HG03457 (cell line): ENCODE measurements around the gene MOB1A.
"Not testable (repeated sequence)": the region's sequence is repeated elsewhere in the genome, so short reads cannot be mapped to it uniquely, and the experiment has no call there.

Source experiments
- ATAC-seq: cut with Tn5 transposase; IDR thresholded peaks from one replicate; pipeline ENCODE4 v1.9.1; 2021; ENCODE audit warnings: moderate number of reproducible peaks; ENCODE audit not compliant: unreplicated experiment

Gene MOB1A

DNA sequence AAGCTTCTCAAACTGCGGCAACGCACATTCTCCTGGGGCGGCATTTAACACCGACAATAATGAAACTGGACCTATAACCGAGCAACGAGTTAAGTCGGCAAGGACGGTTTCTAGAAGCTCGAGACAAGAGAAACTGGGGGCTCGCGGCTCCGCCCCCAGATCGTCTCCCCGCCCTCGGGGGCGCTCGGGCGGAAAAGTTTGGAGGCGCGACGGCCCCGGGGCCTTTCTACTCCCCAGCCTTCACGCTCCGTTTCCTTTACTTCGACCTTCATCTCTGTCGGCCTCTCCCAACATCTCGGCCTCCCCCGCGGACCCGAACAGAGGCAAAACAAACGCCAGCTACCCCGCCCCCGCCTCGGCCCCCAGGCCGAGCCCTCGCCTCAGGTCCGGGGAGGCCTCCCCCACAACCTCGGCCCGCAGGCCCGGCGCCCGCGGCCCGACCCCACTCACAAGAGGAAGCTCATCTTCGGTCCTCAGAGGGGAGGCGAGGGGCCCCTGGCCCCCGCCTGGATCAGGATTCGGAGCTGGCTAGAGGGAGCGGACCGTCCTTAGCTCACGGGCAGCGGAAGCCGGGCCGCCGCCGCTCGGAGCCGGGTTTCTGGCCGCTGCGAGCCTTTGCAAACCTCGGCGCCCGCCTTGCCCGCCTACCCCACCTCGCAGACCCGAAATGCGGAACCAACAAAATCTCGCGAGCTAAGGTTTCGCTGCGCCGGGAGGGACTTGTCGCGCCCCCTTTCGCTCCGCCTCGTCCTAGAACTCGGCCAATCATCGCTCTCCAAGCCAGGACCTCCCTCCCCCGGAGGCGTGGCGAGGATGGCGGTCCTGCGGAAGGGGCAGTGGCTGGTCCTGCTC lies at the start of gene MOB1A:
Gene MOB1A (minus strand): TSS at position 669 of the 852 bp plus-strand sequence. CDS start 205 bp downstream, at position 464.
- ATAC-seq: peak; percentile 60

DNA sequence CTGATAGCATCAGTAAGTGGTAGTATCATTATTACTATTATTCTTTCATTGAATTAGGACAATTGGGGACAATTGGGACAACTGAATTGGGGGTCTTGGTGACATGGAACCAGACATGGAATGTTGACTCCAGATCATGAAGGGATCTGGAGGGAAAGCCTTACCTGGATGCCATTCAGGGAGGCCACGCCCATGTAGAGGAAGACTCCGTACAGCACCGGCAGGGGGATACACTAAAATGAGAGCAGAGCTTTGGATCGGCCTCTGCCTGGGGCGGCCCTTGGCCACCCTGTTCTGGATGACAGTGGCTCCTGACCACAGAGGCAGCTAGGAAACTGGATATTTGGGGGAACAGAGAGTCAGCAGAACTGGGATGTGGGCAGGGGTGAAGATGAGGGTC lies 49.0 kb upstream of the MOB1A start:
- ATAC-seq: no peak

DNA sequence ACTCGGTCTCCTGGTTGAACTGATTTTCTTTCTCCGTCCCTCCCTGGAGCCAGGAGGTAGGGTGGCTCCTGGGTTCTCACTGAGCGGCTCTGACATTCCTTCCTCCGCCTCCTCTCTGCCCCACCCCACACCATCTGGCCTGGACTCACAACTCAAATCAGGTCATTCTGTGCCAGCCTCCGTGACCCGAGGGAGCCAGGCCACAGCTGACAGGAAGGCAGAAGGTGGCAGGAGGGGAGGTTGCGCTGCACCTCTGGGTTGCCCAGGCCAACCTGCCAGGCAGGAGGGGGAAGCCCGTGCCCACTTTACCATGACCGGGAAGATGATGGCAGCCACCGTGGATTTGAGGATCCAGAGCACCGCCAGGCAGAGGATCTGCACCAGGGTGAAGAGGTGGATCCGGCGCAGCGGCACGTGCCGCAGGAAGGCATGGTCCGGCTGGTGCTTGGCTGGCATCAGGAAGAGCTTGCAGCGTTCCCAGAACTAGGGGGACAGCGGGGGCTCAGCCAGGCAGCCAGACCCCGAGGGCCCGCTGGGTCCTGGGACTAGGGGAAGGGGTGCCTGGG lies 48.1 kb upstream of the MOB1A start:
- ATAC-seq: no peak

DNA sequence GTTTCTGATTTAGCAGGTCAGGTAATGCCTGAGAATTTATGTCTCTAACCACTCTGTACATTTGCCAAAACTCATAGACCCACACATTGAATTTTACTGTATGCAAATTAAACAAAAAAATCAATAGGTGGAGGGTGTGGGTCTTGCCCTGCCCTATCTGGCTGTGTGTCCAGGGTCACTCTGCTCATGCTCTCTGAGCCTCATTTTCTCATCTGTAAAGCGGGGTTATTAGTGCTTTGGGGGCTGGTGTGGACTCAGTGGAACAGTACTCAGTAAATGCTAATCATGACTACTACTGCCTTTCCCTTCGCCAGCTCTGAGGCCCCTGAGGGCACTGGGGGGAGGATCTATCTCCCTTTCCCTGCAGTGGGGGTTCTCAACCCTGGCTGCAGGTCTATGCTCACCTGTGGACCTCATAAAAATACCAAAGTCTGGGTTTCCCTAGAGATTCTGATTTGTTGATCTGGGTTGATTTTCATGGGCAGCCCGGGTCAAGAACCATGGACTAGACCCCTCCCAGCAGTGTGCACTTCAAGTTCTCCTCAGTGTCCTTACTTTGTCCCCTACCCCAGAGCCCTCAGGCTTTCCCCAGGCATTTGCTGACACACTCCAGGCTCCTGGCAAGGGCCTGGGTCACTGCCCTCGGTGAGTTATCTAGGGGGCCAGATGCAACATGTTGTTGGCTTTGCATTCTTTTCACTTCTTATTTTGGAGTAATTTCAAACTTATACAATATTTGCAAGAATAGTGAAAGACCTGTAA lies 47.2 kb upstream of the MOB1A start:
- no peak for ATAC-seq

DNA sequence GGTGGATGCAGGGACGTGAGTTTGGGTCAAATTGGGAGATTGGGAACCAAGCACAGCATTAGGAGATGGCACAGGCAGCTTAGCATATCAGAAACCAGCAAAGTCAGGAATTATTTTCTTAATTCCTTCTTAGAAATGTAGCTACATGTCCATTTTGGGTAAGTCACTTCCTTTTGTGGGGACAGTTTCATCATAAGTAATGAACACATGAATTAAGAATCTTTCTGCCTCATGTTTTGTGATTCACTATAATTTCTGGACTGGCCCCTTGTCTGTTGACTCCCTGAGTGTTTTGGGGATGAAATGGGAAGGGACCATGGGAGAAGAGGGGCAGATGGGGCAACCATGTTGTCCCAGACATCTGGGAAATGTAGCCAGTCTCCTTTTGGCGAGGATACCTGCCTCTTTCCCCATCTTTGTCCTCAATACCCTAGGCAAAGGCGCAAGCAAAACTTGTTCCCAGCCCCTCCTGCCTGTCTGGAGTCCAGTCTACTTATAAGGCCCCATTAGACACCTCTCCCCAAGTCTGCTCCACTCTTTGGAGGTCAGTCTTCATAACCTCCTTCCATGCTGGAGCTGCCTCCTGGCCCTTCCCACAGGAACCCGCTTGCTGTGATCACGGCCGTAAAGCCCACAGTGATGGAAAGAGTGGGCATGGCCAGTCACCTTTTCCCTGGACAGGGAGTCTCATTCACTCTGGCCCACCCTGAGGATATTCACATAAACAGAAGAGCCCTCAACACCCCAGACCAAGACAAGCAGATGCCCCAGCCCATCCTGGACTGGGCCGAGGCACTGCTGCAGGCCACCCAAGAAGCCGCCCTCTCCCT lies 45.5 kb upstream of the MOB1A start:
- no peak for ATAC-seq

DNA sequence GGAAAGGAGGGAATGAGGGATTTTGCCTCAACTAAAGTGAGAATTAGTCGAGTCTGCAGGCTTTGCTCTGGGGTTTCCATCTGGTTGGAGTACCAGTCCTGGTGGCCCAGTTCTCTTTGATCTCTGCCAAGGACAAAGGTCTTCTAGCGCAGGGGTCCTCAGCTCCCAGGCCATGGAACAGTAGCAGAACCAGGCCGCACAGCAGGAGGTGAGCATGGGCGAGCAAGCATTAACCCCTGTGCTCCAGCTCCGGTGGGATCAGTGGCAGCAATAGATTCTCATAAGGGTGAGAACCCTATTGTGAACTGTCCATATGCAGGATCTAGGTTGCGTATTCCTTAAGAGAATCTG lies 43.6 kb upstream of the MOB1A start:
- ATAC-seq: no peak

DNA sequence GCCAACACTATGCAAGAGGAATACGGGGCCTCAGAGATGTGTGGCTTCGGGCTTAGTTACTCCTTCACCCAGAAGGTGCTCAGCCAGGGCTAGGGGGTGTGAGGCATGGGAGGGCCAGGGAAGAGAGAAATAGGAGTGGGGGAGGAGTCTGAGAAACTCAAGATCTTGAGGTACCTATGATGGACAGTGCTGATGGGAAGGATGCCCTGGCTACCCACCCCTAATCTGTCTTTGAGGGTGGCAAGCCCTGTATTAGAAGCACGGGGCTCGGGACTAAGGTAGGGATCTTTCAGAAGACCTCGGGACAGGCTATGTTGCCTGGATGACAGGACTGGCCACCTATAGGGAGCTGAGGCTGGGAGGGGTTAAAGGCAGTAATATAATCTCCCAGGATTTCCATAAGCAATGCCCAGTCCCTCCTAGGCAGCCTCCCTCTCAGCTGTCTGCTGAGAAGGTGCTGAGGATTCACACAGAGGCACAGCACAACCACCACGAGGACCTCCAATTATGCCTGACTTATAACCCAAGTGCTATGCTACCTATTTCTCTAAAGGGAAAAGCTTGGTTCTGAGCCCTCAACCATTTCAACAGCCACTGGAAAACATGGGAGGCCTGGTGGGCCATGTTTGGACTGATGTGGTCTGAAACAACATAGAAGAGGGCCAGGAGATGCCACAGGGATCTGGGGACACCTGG lies 43.1 kb upstream of the MOB1A start:
- ATAC-seq: no peak

DNA sequence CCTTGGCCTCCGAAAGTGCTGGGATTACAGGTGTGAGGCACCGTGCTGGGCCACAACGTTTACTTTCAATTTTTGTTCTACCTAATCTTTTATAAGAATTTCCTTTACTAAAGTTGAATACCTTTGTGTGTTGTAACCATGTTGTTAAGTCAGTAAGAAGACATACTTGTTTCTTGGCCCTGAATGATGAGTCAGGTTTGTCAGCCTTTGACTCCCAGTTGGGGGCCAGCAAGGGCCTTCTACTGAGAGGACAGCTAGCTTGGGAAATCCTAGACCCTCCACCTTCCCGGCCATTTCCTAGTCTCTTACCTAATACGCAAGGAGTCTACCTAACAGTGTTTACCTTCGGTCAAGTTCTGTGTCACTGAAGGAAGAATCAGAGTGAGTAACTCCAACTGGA lies 42.4 kb upstream of the MOB1A start:
- ATAC-seq: no peak

DNA sequence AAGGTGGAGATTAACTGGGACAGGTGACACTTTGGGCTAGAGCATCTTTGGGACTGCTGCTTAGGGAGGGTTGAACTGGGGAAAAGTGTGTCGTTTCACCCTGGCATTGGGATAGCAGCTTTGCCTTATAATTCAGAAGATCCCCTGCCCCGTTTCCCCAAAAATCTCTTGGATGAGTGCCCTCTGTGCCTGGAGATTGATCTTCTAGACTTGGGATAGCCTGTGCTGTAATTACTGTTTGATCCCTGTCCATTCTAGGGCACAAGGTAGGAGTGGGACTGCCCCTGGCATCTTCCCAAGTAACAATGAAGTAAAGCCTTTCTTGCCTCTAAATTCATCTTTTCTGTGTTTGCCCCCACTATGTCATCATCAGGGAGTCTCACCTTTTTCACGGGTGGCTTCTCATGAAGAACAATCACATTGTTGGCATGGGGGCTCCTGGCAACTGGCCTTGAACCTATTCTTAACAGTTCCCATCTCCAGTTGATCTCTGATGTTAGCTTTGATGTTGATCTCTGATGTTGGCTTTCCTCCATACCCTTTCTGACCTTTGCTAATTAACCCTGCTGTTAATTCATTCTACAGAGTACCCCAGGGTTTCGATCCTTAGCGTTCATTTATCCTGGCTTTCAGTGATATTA lies 41.3 kb upstream of the MOB1A start:
- no peak for ATAC-seq

DNA sequence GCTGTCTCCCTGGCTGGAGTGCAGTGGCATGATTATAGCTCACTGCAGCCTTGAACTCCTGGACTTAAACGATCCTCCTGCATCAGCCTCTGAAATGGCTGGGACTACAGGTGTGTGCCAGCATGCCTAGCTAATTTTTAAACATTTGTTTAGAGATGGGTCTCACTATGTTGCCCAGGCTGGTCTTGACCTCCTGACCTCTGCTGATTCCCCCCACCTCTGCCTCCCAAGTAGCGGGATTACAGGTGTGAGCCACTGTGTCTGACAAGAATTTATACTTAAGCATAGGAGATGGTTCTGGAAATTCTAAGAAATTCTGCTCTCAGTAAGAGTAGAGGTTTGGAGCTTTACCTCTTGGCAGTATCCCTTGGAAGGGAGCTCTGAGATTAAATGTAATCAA lies 38.0 kb upstream of the MOB1A start:
- no peak for ATAC-seq

DNA sequence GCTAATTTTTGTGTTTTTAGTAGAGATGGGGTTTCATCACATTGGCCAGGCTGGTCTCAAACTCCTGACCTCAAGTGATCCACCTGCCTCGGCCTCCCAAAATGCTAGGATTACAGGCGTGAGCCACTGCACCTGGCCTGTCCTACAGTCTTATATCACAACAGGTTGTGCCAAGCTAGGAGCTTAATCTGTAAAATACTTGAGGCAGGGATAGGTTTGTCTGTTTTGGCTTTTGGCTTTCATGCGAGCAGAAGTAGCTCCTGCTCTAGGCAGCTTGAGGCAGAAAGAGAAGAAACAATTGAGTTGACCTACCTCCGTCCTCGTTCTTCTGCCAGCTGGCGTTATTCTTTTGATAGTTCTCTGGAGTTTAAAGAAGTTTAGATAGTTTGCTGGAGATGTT lies 37.1 kb upstream of the MOB1A start:
- ATAC-seq: not testable (repeated sequence)

DNA sequence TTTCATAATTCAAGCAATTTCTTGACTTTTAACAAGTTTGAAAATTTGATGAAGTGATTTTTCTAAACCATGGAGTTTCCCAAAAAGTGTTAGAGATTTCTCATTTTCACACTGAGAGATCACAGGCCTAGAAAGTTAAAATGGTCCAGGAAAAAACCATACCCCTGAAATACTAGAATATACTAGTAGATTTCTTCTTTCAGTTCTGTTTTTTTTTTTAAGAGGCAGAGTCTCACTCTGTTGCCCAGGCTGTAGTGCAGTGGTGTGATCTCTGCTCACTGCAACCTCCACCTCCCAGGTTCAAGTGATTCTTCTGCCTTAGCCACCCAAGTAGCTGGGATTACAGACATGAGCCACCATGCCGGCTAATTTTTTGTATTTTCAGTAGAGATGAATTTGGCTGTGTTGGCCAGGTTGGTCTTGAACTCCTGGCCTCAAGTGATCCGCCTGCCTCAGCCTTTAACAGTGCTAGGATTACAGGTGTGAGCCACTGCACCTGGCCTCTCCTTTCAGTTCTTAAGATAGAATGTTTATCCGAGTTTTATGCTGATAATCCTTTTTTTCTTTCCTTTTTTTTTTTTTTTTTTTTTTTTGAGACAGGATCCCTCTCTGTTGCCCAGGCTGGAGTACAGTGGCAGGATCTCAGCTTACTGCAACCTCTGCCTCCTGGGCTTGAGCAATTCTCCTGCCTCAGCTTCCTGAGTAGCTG lies 34.2 kb upstream of the MOB1A start:
- no peak for ATAC-seq

DNA sequence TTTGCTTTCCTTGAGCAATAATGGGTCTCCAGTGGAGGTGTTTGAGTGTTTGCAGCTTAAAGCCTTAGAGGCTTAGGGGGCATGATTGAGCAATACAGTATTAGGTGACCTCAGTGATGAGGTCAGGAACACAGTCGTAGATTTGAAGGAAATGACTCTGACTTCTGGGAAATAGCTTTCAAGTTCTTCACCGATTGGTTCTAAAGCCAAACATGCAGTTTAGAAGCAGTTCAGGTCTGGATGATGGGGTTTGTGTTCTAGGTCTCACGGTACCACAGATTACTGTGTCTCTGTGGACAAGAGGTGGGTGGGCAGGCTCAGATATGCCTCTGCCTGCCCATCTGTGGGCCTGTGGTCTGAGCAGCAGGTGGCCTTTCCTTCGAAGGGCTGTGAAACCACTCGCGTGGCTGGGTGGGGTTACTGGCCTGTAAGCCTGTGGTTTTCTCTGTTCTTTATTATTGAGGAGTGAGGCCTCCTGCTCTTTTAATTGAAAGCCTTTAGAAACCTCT lies 27.6 kb upstream of the MOB1A start:
- peak; percentile 42 for ATAC-seq

DNA sequence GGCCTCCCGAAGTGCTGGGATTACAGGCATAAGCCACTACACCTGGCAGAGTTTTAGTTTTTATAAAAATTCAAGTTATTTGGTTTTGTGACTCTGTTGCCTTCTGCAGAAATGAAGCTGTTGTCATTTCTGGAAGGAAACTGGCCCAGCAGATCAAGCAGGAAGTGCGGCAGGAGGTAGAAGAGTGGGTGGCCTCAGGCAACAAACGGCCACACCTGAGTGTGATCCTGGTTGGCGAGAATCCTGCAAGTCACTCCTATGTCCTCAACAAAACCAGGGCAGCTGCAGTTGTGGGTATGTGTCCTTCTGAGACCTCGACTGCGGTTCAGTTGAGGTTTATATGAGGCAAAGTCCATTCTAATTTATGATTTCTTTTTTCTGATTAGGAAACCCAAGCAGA lies 26.9 kb upstream of the MOB1A start:
- ATAC-seq: no peak

DNA sequence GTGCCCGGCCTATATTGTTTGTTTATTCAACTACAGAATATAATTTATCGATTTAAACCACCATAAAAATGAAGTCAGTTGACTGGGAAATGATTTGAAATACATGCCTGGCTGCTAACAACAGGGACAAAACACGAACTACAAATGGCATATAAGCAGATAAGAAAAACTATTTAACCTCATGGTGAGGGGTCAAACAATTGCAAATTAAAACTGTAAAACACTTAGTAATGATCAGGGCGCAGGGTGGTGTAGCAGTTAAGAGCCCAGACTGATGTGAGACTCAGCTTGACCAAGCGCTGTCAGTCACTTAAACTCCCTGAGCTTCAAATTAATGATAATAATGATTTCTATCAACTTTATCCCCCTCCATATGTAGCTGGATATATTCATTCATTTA lies 26.4 kb upstream of the MOB1A start:
- no peak for ATAC-seq

DNA sequence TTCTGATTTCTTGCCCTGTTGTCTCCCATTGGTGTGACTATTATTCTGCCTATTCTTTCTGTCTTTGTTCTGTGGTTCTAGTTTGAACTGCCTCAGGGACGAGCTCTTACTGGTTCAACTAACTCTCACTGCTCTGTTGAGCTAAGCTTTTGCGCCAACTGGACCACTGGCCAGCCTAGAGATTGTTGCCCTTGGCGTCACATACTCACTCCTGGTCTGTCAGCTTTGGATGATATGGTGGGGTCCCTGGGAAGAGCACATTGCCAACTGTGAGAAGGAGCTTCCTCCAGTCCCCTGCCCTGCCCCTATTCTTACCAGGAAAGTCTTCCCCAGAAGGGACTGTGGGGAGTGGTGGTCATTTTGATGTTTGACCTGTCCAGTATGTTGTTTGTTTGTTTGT lies 25.8 kb upstream of the MOB1A start:
- no peak for ATAC-seq

DNA sequence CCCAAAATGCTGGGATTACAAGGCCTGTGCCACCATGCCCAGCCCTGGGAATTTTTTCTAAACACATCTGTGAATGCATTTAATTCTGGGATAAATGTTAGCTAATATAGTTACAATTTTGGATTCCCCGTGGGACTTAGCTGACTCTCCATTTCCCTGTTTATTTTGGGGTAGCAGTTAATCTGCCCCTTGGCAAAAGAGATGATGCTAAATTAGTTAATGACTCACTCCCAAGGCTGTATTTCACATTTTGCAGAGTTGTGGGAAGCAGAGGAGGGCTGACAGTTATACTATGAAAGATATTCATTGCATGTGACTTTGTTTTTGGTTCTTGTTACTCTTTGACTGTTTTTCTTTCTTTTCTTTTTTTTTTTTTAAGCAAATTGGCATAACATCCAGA lies 22.9 kb upstream of the MOB1A start:
- ATAC-seq: no peak

DNA sequence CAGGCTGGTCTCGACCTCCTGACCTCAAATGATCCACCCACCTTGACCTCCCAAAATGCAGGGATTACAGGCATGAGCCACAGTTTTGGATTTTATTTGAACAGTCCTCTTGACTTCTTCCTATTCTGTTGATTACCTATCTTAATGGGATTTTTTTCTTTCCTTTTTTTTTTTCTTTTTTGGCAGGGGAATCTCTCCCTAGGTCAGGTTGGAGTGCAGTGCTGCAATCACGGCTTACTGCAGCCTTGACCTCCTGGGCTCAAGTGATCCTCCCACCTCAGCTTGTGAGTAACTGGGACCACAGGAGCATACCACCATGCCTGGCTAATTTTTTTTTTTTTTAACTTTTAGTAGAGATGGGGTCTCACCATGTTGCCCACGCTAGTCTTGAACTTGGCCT lies 22.5 kb upstream of the MOB1A start:
- no peak for ATAC-seq

DNA sequence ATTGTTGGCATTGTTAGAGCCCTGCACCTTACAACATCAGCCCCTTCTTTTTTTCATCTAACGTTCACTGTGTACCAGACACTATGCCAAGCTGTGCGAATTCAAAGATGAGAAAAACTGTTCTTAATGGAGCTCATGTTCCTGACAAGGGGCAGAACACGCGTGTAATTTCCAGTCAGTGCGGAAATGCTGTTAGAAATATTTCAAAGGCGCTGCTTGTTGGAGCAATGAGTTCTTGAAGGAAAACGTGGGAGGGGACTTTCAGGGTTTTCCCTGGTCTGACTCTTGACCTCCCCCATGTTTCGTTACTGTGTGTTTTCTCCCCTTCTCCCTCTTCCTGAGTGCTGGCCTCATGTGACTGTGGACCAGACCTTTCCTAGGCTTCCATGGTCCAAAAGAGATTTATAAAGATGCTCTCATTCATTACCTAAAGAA lies 21.2 kb upstream of the MOB1A start:
- ATAC-seq: no peak
